HepG2 (cell line): ENCODE results near the gene STK11. TPM values are rescaled to one million over a fixed set of nuclear protein-coding genes. Genes with fewer than 3 reads are reported as not detected.

Experiments used
- ATAC-seq: fragments of 200-7000 bp; cut with Tn5 transposase; 3 replicates; pipeline ENCODE4 v1.9.1; 2020; ENCODE audit warnings: mild to moderate bottlenecking, moderate library complexity
- BruUV-seq: library from RNA; stranded (reverse); fragments of 400-500 nt; replicated peaks from 2 replicates; lab custom pipeline; 2021; lab: Mats Ljungman, UMichigan
- CTCF ChIA-PET: fragments of 300-600 bp; formaldehyde crosslinking; extraction: SDS; loops from one replicate; lab custom pipeline; 2021; ENCODE audit warnings: low total read pairs, inconsistent platforms, low intra/inter-chr PET ratio; lab: Yijun Ruan, JAX
- POLR2A ChIA-PET: fragments of 350-600 bp; sonication (Branson Sonifier 250); formaldehyde crosslinking; loops from one replicate; lab custom pipeline; 2020; ENCODE audit warnings: antibody characterized with exemption, inconsistent platforms; lab: Yijun Ruan, JAX
- DNase-seq: peaks from one replicate; pipeline ENCODE4 v3.0.0-alpha.2; 2015; ENCODE audit warnings: low spot score
- FAIRE-seq: peaks from 3 replicates; lab custom pipeline; 2011; peaks lifted over from hg19 to GRCh38; lab: Jason Lieb, UNC
- H2AFZ ChIP-seq: one replicate; pipeline ENCODE4 v1.6.1; 2011; ENCODE audit warnings: low read length, inconsistent platforms
- H3K27ac ChIP-seq: fragments of 300-600 bp; 3 replicates; pipeline ENCODE4 v1.8.0; 2011; ENCODE audit warnings: mixed run types, mild to moderate bottlenecking, mixed read lengths, low read length, inconsistent platforms; ENCODE audit not compliant: insufficient read depth; ENCODE audit errors: extremely low read length
- H3K27me3 ChIP-seq, 2 experiments: fragments of 200-600 bp in 1 of 2; 2 replicates in 1 of 2; 3 replicates in 1 of 2; pipeline versions ENCODE4 v1.6.0 to v1.8.0; 2011; ENCODE audit warnings: low read length in 2 of 2, mild to moderate bottlenecking in 2 of 2, moderate library complexity in 2 of 2, inconsistent platforms in 1 of 2; ENCODE audit not compliant: insufficient read depth in 2 of 2, control insufficient read depth in 1 of 2
- H3K36me3 ChIP-seq, 2 experiments: fragments of 200-600 bp in 1 of 2; replicated peaks in 1 of 2; 2 replicates in 1 of 2; 3 replicates in 1 of 2; pipeline versions ENCODE4 v1.5.1 to v1.8.0; 2011; ENCODE audit warnings: low read length in 2 of 2, inconsistent platforms in 1 of 2; ENCODE audit not compliant: insufficient read depth in 2 of 2, control insufficient read depth in 1 of 2
- H3K4me1 ChIP-seq: 2 replicates; pipeline ENCODE4 v1.5.1; 2012; ENCODE audit warnings: low read length, inconsistent platforms; ENCODE audit not compliant: insufficient read depth
- H3K4me2 ChIP-seq: 2 replicates; pipeline ENCODE4 v1.6.0; 2011; ENCODE audit warnings: low read depth, low read length, inconsistent platforms
- H3K4me3 ChIP-seq, 3 experiments: fragments of 200-600 bp in 1 of 3; sonication (generic), shearing (Covaris generic) in 1 of 3; replicated peaks in 1 of 3; 2 replicates each; pipeline ENCODE4 v1.5.1; 2011 to 2016; ENCODE audit warnings: low read length in 3 of 3, inconsistent platforms in 2 of 3, low read depth in 2 of 3, mild to moderate bottlenecking in 2 of 3, control low read depth in 1 of 3, mixed read lengths in 1 of 3; ENCODE audit not compliant: insufficient read depth in 1 of 3
- H3K79me2 ChIP-seq: one replicate; pipeline ENCODE4 v1.6.1; 2011; ENCODE audit warnings: low read length, inconsistent platforms; ENCODE audit not compliant: insufficient read depth
- H3K9ac ChIP-seq: 2 replicates; pipeline ENCODE4 v1.6.0; 2011; ENCODE audit warnings: mild to moderate bottlenecking, low read depth, low read length, inconsistent platforms; ENCODE audit not compliant: insufficient read depth
- H3K9me3 ChIP-seq: 2 replicates; pipeline ENCODE4 v1.5.1; 2012; ENCODE audit warnings: mild to moderate bottlenecking, low read length
- H4K20me1 ChIP-seq: 2 replicates; pipeline ENCODE4 v1.6.0; 2011; ENCODE audit warnings: inconsistent platforms, mild to moderate bottlenecking, low read length, moderate library complexity; ENCODE audit not compliant: insufficient read depth
- AKAP8 ChIP-seq: sonication (generic); formaldehyde crosslinking; IDR thresholded peaks from 2 replicates; pipeline ENCODE4 v1.5.1; 2020; ENCODE audit warnings: mild to moderate bottlenecking, missing genetic modification reagents
- ATM ChIP-seq: fragments of 450-650 bp; IDR thresholded peaks from 2 replicates; pipeline ENCODE4 v1.7.1; 2017; ENCODE audit warnings: mild to moderate bottlenecking, borderline replicate concordance
- HNRNPH1 ChIP-seq: fragments of 200-400 bp; formaldehyde crosslinking; optimal IDR thresholded peaks from 2 replicates; pipeline ENCODE3; 2017; ENCODE audit warnings: mild to moderate bottlenecking, low read depth, low read length
- HNRNPL ChIP-seq: fragments of 200-400 bp; formaldehyde crosslinking; IDR thresholded peaks from 2 replicates; pipeline ENCODE4 v1.6.1; 2017; ENCODE audit warnings: mild to moderate bottlenecking, low read depth, low read length
- HOXA3 ChIP-seq: sonication (generic); formaldehyde crosslinking; IDR thresholded peaks from 2 replicates; pipeline ENCODE4 v1.5.0; 2020; ENCODE audit warnings: missing genetic modification reagents
- MIER3 ChIP-seq: IDR thresholded peaks from 2 replicates; pipeline ENCODE4 v1.6.1; 2016; ENCODE audit warnings: missing compliant biosample characterization, borderline replicate concordance
- ZBTB14 ChIP-seq: sonication (generic); formaldehyde crosslinking; IDR thresholded peaks from 2 replicates; pipeline ENCODE4 v1.4.0; 2020; ENCODE audit warnings: missing genetic modification reagents
- WGBS: methylation state at CpG from one replicate; pipeline ENCODE4 v1.1.6; 2017; ENCODE audit warnings: low lambda C conversion rate; 5-methylcytosine and 5-hydroxymethylcytosine counted together
- in situ Hi-C: cut with HindIII; loops from 2 replicates; pipeline ENCODE4 v1.10.0; 2017; ENCODE audit warnings: low pct_unique_long_range_greater_than_20kb; ENCODE audit not compliant: extremely low pct_ligation_motif_present
- intact Hi-C: fragments of 100-400 bp; cut with micrococcal nuclease; formaldehyde crosslinking; loops from one replicate; pipeline ENCODE4 v1.10.0; 2022; ENCODE audit not compliant: unreplicated experiment
- polyA plus RNA-seq, 8 experiments: library from polyadenylated mRNA; depleted of rRNA in 3 of 8; stranded (reverse) in 7 of 8; unstranded in 1 of 8; fragments of >200 nt; fragmentation: Illumina TruSeq in 4 of 8; extraction: Trizol in 4 of 8; gene quantifications; 2 replicates each; pipeline versions ENCODE4 v1.2.1 to v1.2.3, GENCODE V29; 2011 to 2016; ENCODE audit warnings: low read depth in 4 of 8, missing spikeins in 1 of 8, mixed read lengths in 1 of 8; ENCODE audit not compliant: insufficient read depth in 1 of 8
- total RNA-seq, 5 experiments: library from RNA; depleted of rRNA; stranded (reverse); fragments of >200 nt; fragmentation: Illumina TruSeq; extraction: Trizol; gene quantifications; 2 replicates each; pipeline ENCODE4 v1.2.3, GENCODE V29; 2016; ENCODE audit warnings: low read depth in 1 of 5

STK11 gene
- total and polyA plus RNA-seq, 2 of the 13 experiments (the other 11 are each of a cell fraction or from before 2014, with no cell fraction given) = 27.5 to 43.6 TPM

GRCh38 chr19:1228161-1228957, 22.8 kb downstream of the STK11 start:
- intact Hi-C loops = no loop called here
- ChIA-PET POLR2A (no interaction called here), CTCF (no interaction called here)
- Histone ChIP-seq H3K9ac (no peak overlapping the region), H2AFZ (no peak overlapping the region), H3K79me2 (no peaks in the 10 kb centered on the region), H3K9me3 (no peaks in the 10 kb centered on the region), H4K20me1 (no peaks in the 10 kb centered on the region), H3K27me3 (no peaks in the 10 kb centered on the region), H3K27ac (no peak overlapping the region), H3K36me3 (peaks cover 6% of the 10 kb centered on the region in 2 experiments; a peak in 3 of 5 replicates), H3K4me1 (peaks cover 24% of the 10 kb centered on the region), H3K4me2 (no peak overlapping the region), H3K4me3 (no peak overlapping the region)
- in situ Hi-C loops = no loop called here
- no peak for TF ChIP-seq ATM
- no peak for TF ChIP-seq HNRNPH1
- TF ChIP-seq ZBTB14 (CRISPR knock-in tag) = no peak
- no peak for TF ChIP-seq MIER3 (CRISPR knock-in tag)
- TF ChIP-seq HNRNPL = 0 out of 2 replicates have a peak, but pooled peaks have one; percentile 26
- TF ChIP-seq AKAP8 = no peak
- TF ChIP-seq HOXA3 (CRISPR knock-in tag) = peak; percentile 11; the same call in 1 of the 2 replicates
- BruUV-seq = no TSS peak
- no peak for DNase-seq
- ATAC-seq = no peak
- no peak for FAIRE-seq
- 98% methylated on average over 64 of the region's 100 CpGs for WGBS
